ENCODE data around the gene TROAP.
"Not testable (repeated sequence)": the region's sequence is repeated elsewhere in the genome, so short reads cannot be mapped to it uniquely, and the experiment has no call there.

TROAP gene

DNA sequence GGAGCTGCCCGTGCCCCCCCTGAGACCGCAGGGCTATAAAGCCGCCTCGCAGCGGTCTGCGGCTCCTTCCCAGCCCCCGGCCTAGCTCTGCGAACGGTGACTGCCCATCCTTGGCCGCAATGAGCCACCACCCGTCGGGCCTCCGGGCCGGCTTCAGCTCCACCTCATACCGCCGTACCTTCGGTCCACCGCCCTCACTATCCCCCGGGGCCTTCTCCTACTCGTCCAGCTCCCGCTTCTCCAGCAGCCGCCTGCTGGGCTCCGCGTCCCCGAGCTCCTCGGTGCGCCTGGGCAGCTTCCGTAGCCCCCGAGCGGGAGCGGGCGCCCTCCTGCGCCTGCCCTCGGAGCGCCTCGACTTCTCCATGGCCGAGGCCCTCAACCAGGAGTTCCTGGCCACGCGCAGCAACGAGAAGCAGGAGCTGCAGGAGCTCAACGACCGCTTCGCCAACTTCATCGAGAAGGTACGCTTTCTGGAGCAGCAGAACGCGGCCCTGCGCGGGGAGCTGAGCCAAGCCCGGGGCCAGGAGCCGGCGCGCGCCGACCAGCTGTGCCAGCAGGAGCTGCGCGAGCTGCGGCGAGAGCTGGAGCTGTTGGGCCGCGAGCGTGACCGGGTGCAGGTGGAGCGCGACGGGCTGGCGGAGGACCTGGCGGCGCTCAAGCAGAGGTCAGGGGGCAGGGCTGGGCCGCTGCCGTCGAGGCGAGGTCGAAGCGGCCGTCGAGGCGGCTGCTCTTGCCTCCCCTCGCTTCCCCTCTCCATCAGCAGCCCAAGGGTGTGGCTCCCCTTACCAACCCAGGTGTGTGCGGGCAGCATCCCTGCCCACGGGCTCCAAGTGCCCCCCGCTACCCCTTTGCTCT, 27.7 kb upstream of the TROAP start, which contains the start of gene PRPH:
Gene PRPH (plus strand): TSS at position 66 of the 855 bp plus-strand sequence. CDS start 54 bp downstream, at position 120.
- no peak for DNase-seq

GRCh38 chr12:49296034-49296835, 26.8 kb upstream of the TROAP start:
- DNase-seq, result peak; percentile 72 to 79

GRCh38 chr12:49296836-49297694, 26.0 kb upstream of the TROAP start:
- DNase-seq, result peak; percentile 54 to 63

GRCh38 chr12:49297695-49298060, 25.4 kb upstream of the TROAP start:
- no peak for DNase-seq

DNA sequence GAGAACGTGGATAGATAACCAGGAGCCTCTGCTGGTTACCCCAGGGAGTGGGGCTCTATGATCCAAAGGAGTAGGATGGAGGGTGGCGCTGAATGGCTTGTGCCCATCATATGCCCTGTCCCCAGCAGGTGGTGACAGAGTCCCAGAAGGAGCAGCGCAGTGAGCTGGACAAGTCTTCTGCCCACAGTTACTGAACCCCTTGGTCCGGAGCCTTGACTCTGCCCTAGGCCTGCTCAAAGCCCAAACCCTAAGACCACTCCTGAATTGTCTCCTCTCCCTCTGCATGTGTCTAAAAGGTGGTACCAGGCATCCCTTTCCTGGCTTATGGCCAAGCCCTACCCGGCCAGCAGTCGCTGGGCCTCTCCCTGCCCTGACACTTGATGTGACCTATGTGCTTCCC, 24.9 kb upstream of the TROAP start:
- no peak for DNase-seq

DNA sequence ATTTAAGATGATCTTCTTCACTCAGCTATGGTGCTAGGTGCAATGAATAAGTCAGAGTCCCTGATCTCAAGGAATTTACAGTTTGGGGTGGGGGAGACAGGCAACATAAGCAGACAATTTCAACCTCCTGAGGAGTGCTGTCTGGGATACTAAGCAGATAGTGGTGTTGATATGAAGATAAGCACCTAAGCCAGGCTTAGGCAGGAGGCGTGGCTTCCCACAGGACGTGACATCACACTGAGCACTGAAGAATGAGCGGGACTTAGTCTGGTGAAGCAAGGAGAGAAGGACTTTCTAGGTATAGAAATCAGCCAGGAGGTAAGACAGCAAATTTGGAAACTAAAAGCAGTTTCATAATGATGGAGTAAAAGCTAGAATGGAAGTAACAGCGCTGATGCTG, 21.3 kb upstream of the TROAP start:
- peak; percentile 64 to 70 for DNase-seq

DNA sequence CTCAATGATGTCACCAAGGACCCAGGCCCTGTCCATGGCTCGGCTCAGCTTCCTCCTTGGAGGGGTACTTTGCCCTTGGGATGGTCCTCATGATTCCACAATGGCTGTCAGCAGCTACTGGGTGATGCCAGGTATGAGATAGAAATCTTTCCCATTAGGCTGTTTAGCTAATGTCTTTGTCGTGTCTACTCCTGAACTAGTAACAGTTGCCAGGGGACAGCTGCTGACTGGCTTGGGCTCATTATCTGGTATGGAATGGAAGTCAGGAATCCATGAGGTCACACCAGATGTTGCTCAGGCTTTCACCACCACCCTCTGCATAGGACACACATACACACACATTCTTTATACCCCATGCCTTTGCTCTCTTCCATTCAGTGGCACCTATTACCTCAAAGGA, 18.9 kb upstream of the TROAP start:
- no peak for DNase-seq

DNA sequence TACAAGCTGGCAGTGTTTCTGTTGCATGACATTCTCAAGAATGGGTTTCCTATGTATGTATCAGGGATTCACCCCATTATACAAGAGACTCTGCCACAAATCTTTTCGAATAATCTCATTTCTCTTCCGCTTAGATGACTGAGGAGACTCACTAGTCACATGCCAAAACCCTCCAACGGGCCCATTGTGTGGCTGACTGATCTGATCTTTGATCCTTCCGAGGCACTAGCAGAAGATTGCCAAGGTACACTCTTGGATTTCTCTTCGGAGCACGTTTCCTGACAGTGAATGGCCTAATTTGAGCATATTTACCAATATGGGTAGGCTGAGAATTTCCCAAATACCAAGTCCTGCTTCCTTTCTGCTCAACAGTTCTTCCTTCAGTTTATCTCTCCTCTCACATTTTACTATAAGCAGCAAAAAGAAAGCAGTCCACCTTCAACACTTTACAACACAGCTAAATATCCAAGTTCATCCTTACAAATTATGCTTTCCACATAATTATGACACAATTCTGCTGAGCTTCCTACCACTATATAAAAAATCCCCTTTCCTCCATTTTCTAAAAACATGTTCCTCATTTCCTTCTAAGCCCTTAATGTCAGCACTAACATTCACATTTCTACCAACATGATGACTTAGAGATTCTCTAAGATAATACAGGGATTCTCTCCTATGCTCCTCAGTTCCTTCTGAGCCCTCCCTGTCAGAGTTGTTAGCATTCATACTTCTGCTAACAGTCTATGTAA, 17.1 kb upstream of the TROAP start:
- DNase-seq, result no peak

GRCh38 chr12:49309386-49309785, 13.7 kb upstream of the TROAP start:
- no peak for DNase-seq

DNA sequence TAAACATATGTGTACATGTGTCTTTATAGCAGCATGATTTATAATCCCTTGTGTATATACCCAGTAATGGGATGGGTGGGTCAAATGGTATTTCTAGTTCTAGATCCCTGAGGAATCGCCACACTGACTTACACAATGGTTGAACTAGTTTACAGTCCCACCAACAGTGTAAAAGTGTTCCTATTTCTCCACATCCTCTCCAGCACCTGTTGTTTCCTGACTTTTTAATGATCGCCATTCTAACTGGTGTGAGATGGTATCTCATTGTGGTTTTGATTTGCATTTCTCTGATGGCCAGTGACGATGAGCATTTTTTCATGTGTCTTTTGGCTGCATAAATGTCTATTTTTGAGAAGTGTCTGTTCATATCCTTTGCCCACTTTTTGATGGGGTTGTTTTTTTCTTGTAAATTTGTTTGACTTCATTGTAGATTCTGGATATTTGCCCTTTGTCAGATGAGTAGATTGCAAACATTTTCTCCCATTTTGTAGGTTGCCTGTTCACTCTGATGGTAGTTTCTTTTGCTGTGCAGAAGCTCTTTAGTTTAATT, 12.5 kb upstream of the TROAP start:
- DNase-seq, result not testable (repeated sequence)

GRCh38 chr12:49314811-49315210, 8.2 kb upstream of the TROAP start:
- DNase-seq, result no peak

DNA sequence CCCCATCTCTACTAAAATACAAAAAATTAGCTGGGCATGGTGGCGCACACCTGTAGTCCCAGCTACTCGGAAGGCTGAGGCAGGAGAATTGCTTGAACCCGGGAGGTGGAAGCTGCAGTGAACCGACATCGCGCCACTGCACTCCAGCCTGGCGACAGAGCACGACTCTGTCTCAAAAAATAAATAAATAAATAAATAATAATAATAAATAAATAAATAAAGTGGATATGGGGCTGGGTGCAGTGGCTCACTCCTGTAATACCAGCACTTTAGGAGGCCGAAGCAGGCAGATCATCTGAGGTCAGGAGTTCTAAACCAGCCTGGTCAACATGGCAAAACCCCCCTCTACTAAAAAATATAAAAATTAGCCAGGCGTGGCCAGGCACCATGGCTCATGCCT, 5.9 kb upstream of the TROAP start:
- DNase-seq, result not testable (repeated sequence)

GRCh38 chr12:49320411-49321103, 2.5 kb upstream of the TROAP start:
- not testable (repeated sequence) for DNase-seq

DNA sequence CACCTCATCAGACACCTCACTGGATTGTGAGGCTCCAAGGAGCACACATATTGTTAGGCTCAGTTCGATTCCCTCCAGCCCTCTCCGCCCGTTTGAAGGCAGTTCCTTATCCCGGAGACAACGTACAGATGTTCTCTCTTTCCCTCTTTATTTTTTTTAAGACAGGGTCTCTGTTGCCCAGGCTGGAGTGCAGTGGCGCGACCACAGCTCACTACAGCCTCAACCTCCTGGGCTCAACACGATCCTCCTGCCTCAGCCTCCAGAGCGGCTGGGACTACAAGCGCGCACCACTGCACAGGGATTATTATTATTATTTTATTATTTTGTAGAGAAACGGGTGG, 718 bp upstream of the TROAP start:
- DNase-seq, result no peak

DNA sequence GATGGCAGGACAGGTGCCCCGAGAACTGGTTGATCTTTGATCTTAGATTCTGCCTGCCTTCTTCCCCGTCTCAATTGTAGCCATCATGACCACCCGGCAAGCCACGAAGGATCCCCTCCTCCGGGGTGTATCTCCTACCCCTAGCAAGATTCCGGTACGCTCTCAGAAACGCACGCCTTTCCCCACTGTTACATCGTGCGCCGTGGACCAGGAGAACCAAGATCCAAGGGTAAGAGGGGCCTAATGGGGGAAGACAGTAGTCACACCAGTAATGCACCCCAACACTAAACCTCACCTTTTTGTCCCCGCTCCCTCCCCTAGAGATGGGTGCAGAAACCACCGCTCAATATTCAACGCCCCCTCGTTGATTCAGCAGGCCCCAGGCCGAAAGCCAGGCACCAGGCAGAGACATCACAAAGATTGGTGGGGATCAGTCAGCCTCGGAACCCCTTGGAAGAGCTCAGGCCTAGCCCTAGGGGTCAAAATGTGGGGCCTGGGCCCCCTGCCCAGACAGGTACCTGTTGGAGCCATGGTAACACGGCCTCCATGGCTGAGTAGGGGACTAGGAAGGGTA, 556 bp downstream of the TROAP start:
- DNase-seq, result no peak

GRCh38 chr12:49325606-49326005, 2.6 kb downstream of the TROAP start:
- no peak for DNase-seq

DNA sequence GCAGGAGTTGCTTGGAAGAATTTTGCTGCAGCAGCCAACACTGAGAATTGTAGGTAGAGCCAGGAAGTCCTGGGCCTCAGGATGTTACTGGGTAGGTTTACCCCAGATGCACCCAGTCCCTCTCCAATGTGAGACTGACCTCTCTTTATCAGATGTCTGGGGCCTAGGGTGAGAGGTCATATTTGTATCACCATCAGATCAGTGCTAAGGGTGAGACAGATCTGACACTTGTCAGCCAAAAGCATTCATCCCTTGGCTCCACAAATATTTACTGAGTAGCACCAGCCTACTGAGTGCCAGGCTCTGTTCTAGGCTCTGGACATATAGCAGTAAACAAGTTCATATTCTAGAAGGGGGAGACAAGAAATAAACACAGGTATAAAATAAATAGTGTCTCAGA, 4.3 kb downstream of the TROAP start:
- no peak for DNase-seq

DNA sequence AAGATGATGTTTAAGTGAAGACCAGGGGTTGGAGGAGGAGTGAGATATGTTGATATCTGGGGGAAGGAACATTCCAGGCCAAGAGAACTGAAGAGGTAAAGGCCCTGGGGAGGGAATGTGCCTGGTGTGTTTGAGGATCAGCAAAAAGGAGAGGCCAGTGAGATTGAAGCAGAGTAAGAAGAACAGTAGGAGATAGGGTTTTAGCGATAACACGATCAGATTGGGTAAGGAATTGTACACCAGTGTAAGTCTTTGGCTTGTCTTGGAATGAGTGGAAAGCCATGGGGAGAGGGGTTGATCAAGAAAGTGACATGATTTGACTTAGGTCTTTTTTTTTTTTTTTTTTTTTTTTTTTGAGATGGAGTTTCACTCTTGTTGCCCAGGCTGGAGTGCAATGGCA, 4.8 kb downstream of the TROAP start:
- DNase-seq, result no peak

- DNase-seq, result no peak
Measured at GRCh38 chr12:49328816-49329215, 5.8 kb downstream of the TROAP start.

- DNase-seq, result no peak
Measured at GRCh38 chr12:49330032-49330619, 7.1 kb downstream of the TROAP start.
